Measurements from ENCODE around the gene PRPSAP1.
A peak's percentile ranks its signal among the peaks of the same experiment; 100 is the strongest.

DNA sequence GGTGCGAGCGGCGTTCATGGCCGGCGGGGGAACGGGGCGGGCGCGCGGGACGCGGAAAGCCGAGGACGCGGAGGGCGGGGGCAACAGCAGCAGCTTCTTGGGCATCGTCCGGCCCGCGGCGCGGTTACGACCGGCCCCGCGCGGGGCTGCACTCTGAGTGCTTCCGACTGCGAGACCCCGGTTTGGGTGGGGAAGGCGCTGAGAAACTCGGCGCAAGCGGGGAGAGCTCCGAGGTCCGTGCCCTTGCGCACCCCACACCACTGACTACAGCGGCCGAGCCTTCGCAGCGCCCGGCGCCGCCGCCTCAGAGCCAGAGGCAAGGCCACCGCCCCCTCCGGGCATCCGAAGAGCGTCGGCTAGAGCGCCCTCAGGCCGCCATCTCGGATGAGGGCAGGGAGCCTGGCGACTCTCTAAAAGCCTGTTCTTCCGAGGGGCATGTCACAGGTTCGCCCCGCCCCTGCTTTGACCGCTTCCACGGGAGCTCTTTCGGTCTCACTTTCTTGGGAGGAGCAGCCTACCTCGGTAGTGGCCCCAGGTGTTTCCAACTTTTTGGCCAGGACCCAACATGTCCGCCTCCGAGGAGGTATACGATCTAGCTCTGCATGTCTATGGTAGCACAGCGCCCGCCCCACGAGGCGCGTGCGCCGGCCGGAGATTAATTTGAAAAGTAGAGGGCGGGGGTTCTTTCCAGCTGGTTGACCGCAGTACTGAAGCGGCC lies at the start of gene PRPSAP1:
- TF ChIP-seq CTCF (IDR thresholded peaks at IDR 0.05 in 4 of 5, conservative IDR thresholded peaks at IDR 0.05 in 1 of 5): peak; percentile 11 to 66 (median 48)
- peak; percentile 60 to 75 for TF ChIP-seq POLR2A (IDR thresholded peaks at IDR 0.05)
